Measurements from ENCODE around the gene GABRG3.

The GABRG3 gene

DNA sequence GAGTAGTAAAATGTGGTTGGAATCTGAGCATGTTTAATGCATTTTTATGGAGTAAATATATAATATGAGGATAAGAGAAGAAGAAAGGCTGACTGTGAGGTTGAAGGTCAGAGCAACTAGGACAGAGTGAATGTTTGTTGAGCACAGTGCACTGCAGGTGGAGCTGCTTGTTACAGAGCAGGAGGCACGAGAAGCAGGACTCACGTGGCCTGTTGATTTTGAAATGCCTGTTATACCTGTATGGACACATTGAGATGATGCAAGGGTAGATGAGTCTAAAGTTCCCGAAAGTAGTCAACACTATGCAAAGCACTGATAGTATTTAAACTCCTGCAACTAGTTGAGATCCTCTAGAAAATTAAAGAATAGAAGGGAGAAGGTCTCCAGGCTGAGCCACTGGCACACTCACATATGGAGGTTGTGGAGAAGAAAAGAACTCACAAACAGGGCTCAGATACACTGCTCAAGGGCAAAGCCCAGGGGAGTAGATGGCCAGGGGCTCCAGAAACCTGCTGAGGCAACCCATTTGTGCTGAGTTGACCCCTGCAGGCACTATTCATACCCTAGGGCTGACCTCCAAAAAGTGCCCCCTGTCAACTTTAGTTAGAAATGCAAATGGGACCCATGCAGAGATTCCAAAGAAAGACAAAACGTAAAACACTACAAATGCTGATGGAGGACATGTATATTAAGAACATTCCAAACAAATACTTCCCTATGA lies 541.5 kb downstream of the GABRG3 start:
- no peak for DNase-seq (ENCODE audit: low read depth)

DNA sequence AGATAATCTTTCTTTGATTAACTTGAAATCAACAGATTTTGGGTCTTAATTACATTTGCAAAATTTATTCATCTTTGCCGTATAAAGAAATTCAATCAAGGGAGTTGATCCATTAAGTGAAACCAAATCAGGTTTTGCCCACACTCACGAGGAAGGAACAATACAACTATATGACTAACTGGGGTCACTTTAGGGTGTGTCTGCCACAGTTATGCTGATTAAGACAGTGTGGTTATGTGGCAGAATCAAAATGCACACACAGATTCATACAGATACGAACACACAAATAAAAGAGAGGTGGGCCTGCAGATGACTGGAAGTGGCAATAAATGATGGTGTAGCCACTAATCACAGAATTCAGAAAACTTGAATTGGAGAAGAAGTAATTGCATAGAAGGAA lies 543.5 kb downstream of the GABRG3 start:
- no peak for DNase-seq (ENCODE audit: low read depth)

DNA sequence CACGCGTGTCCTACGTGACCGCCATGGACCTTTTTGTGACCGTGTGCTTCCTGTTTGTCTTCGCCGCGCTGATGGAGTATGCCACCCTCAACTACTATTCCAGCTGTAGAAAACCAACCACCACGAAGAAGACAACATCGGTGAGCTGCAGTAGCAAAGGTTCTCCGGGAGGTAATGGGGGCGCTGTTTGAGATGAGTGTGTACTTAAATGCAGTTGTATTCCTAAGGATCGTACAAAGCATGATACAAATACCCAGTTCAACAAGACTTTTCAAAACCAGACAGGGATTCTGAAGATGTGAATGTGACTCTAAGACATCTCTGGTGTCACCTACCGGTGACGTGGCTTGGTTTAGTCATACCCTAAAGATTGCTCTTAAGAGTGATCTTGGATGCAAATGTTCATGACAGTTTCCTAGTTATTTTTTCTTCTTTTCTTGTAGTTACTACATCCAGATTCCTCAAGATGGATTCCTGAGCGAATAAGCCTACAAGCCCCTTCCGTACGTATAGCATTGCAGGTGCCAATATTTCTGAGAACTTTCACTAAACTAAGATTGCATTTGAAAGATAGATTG lies 556.6 kb downstream of the GABRG3 start:
- DNase-seq (ENCODE audit: low read depth): no peak

DNA sequence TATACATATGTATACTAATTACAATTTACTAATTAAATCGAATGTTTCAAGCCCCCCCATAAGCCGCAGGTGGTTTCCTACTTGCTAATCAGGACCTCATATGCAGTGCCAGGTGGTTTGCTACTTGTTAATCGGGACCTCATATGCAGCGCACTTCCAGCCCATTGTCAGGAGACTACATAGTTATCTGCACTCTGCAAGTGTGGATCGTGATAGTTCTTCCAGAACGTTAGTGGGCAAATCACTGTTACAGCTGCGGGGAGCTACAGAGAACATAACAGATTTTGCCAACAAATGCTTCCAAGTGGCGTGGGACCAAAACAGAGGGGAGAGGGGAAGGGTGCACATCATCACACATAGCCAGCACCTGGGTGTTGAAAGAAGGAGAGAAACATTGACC lies 558.4 kb downstream of the GABRG3 start:
- DNase-seq (ENCODE audit: low read depth): no peak

DNA sequence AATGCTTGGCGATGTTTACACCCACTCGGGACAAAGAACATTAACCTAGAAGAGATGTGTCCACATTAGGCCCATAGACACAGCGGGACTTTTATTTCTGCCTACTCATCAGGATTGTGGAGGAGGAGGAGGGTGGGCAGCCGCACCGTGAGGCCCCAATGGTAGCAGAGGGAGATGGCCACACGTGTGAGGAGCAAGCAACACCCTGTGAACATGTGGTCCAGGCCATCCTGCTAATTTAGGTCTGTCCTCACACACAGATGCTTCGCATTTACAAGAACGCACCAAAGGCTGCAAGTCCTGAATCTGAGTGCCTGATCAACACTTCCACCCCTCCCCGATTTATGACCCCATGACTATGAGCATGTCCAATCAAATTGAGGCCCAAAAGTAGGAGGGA lies 560.0 kb downstream of the GABRG3 start:
- DNase-seq (ENCODE audit: low read depth): no peak

DNA sequence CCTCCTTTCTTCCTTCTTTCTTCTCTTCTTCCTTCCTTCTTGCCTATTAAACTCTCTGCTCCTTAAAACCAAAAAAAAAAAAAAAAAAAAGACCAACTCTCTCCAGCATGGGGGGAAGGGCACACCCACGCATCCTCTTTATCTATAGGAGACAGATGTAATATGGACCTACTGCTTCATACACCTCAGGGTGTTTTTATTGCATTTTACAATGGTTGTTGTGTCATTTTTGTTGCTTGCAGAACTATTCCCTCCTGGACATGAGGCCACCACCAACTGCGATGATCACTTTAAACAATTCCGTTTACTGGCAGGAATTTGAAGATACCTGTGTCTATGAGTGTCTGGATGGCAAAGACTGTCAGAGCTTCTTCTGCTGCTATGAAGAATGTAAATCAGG lies 561.4 kb downstream of the GABRG3 start:
- no peak for DNase-seq (ENCODE audit: low read depth)

DNA sequence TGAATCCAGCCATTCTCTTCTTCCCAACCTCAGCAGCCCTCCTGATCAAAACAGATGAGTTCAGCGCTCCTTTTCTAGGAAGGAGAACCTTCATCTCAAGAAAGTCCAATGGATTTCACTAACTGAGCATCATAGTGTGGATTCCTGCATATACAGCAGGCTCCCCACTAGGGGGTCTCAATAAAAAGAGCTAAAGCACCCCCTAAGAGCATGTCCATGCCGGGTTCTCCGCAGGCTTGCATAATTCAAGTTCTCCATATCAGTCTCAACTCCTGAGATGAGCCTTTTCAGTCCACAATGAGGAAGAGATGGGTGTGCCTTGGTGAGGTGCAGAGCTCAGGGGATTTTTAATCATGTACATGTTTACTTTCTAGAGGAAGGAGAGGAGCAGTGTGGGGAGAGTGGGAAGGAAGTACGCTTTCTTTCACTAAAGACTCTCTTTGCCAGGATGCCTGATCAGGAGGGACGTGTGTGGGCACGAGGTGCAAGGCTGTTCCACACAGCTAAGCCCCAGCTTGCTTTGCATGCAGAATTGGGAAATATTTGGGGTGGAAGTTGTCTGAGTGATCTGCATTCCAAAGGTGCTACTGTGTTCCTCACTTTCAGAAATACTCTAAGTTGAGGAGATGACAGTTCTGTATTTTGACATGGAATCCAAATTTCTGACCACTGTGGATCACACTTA lies 564.6 kb downstream of the GABRG3 start:
- DNase-seq (ENCODE audit: low read depth): no peak

DNA sequence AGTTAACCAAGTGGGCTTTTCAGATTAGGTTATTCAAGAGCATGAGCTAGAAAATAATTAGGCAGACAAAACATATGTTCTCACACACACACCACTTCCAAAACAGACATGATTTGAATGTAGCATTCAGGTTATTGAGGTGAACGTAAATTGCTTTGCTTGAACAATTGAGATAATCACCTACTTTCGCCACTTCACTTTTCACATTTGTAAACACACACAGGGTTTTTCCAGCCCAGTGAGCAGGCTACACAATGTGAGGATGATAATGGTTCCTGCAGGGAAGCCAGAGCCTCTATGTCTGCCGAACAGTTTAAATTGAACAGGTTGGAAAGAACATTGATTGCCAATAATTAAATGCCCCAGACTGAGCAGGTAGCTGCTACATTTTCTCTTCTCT lies 567.3 kb downstream of the GABRG3 start:
- no peak for DNase-seq (ENCODE audit: low read depth)

DNA sequence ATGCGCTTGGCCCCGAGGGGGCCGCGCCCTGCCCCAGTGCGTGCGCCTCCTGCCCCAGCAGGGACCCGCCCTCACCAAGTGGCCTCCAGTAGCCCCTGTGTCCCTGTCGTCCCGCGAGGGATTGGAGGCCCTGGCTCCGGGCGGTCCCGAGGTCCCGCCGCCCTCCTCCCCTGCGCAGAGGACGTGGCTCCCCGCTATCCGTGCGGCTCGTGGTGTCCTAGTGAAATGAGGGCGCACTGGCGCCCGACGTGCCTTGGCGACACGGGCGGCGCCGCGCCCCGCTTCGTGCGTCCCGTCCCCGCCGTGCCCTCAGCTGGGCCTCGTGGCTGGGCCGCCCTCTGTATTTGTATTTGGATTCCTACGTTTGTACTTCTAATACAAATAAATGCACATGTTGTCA lies 570.6 kb downstream of the GABRG3 start:
- no peak for DNase-seq (ENCODE audit: low read depth)

DNA sequence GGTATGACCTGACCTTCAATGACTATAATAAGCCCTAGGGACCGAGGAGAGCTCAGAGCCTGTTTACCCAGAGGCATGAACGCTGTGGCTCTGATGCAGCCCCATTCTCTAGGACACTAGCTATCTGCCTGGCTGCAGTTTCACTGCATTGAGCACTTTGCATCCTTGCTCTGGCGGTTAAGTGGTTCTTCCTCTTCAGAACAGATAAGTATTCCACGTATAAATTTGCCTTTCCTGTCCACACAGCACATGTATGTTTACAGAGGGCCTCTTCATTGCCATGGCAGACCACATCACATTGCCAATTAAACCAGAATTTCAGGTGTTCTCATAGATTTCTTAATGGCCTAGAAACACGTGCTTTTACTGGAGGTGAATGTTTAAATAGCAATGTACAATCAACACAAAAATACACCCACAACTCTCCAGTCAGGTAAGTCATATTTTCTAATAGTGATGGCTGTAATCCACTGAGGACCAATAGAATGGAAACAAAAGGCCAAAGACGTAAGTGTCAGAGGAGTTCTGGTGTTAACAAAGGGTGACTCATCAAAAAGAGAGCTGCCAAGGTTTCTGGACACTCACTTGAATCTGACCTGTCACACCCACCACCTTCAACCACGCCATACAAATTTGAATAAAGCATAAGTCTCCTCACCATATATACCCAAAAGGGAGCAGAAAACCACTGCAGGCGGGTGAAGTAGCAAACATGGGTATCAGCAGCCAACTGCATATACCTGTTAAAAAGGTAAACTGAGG lies 574.7 kb downstream of the GABRG3 start:
- no peak for DNase-seq (ENCODE audit: low read depth)

DNA sequence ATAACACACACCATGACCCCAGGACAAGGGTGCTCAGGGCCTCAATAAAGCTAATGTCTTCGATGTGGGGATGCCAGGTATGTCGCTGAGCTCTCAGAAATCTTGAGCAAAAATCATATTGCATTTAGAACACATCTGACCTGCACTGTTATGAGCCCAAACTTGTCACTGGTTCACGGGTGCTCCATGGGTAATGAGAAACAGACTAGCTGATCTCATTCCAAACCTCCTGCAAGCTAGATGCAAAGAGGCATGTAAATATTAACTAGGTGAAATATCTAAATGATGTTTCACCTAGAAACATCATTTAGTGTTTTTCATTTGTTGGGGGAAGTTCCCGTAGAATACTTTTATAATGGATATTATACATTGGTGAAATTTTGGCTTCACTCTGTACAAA lies 578.8 kb downstream of the GABRG3 start:
- DNase-seq (ENCODE audit: low read depth): no peak

DNA sequence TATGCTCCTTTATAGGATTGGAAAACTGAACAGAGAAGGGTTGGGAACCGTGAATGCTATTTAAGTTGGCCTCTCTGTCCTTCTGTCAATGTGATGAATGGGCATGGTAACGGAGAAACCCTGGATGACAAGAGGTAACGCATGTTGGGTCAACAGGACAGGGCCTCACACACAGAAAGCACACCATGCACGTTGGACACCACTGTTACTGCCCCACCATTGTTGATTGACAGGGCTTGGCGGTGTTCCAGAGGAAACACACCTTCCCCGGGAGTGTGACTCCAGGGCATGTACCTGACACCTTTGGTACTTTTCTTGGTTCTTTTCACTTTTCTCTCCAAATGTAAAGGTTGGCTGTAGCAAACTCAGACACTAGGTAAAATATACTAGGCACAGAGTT lies 579.7 kb downstream of the GABRG3 start:
- no peak for DNase-seq (ENCODE audit: low read depth)

DNA sequence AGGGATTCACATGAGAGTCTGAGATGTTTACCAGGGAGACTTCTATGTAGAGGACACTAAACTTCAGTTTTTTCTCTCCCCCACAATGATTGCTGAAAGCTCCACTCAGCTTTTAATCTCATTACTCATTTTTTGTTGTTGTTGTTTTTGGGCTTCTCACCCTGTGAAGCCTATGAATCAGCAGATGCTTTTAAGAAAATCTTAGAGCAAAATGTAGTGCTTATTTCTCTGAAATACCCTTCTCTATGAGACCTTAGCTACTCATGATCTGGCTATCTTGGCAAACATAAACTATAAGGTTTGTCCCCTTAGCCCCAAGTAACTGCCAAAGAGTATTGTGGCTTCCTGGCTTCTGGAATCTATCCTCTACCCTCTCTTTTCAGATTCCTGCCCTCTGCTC lies 590.8 kb downstream of the GABRG3 start:
- no peak for DNase-seq (ENCODE audit: low read depth)

DNA sequence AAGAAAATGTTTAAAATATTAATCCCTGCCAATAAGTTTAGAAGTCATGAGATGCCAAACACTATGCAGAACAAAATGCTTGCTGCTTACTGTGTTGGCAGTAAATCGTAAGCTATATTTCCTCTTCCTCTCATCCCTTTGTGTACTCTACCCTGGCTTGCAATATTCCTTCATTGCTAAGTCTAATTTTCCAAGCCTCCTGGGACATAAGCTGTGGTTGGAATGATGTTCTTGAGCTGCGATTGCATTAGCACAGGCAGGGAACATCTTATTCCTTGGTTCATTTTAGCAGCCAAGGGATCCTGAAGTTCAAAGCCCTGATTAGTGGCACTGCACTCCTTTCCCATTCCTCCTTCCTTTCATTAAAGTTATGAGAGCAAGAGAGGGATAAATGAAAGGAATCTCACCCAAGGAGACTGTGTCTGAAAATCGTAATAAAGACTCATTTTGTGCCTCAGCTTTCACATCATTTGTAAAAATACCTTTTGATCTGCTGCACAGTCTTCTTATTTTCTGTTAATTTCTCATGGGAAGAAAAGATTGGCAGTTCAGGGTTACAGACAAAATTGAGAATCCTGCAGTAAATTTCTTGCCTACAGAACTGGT lies 592.9 kb downstream of the GABRG3 start:
- no peak for DNase-seq (ENCODE audit: low read depth)

DNA sequence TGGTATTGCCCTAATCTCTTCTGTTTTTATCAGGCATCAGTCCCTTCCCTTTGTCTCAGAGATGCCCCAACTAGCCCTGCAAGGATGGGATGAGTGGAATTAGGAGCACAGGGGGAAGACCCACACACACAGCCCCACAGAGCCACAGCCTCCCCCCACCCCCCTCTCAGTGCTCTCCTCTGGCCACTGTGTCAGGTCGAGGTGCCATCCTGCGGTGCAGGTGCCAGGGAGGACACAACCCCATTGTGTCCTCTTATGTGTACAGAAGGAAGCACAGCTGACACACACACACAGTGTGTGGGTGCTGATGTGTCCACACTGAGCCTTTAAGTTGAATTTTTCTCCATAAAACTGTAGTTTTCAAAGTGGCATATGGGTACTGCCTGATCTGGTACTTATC lies 593.7 kb downstream of the GABRG3 start:
- no peak for DNase-seq (ENCODE audit: low read depth)

DNA sequence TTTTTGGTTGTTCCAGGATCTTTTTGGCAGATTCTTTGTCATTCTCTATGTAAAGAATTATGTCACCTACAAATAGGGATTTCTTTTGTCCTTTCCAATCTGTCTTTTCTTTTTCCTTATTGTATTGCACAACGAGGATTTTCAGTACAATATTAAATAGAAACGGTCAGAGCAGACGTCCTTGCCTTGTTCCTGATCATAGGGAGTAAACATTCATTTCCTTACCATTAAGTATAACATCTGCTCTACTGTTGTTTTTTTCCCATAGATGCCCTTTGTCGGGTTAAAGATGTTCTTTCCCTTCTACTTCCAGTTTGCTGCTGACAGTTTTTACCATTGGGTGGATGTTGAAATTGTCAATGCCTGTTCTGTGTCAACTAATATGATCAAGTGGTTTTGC lies 599.8 kb downstream of the GABRG3 start:
- DNase-seq (ENCODE audit: low read depth): no peak

DNA sequence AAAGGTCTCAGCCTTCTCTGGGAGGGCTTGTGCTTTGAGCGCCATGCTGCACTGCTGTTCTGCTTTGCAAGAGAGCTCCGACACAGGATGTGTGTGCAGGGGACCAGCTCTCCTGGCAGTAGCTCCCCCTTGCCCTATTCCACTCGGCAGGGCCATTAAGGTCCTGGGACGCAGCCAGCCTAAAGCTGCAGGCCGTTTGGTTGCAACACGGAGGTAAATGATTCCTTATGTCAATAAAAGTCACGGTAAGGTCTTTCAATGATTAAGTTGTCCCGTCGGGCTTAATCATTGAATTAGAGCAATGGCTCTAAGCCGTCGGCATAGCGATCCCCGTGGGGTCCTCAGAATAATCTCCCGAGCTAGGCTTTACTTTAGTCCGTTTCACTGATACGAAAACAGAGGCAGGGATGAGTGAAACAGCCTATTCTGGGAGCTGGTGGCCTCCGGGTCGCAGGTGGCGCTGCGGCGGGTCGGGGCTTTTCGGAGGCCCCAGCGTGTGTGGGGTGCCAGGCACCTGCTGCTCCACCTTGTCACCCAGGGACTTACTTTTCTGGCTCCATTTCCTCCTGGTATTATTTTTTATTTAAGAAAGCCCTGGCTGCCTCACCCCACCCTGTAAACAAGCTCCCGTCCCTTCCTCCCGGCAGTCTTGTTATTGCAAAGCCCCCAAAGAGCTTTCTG lies 603.0 kb downstream of the GABRG3 start:
- no peak for DNase-seq (ENCODE audit: low read depth)

DNA sequence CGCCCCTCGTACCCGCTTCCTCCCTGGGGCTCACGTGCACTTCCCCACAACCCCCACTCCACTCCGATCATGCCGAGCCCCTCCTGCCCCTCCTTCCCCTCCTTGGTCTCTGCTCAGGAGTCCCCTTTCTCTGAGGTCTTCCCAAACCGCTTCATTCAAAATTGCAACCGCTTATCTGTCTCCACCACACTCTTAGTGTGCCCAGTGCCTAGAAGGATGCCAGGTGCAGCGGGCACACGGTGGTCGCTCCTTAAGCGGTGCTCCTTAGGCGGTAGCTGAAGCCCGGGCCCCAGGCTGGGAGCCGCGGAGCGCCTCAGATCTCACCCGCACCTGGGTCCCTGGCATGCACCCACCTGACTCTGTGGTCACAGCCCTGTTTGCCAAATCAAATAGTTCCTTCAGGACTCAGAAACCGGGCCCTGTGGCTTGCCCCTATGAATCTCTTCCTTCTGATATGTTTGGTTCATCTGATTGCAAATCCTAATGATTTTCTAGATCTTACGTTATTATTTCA lies 603.6 kb downstream of the GABRG3 start:
- no peak for DNase-seq (ENCODE audit: low read depth)

DNA sequence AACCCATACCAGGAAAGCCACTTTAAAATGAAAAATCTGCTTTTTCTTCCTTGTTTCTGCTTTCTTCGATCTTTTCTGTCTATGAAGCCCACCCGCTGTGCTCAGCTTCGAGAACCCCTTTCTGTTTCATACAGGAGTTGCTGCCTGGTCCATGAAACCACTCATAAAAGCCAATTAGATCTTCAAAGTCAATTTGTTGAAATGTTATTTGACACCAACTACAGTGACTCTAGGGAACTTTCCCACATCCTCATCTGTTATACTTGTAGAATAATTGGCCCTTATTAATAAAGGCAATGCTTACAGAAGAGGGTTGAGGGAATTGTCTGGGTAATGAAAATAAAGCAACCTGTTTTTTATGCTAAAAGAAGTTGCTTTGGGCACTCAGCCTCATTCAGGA lies 604.5 kb downstream of the GABRG3 start:
- DNase-seq (ENCODE audit: low read depth): no peak

DNA sequence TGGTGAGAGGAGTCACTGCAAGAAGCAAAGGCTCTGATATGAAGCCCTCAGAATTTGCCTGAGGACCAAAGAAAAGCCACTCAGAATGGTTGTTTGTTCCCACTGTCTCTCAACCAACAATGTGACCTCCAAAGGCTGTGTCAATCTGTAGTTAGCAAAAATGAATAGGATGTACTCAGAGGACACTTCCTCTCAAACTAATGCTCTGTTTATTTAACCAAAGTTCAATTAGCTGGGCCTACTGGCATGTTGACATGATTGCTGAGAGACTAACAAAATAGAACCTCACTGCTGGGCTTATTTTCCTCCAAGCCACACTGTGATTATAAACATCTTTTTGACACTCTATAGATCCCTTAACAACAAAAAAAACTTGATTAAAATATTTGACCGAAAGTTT lies 605.6 kb downstream of the GABRG3 start:
- DNase-seq (ENCODE audit: low read depth): no peak

DNA sequence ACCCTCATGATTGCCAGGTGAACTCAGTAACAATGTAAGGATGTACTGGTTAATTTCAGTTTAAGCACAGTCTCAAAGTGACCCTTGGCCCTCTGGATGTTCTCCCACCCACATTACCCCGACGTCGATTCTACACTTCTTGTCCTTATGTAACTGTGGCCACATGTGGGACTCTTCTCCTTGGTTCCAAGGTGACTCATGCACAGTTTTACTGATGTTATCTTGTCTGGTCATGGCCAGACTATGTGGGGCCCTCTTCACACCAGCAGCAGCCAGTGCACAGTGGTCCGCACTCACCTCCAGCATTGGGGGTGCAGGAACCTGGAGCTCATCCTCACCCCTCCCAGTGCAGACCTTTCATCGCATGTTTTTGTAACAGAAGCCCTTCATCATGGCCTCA lies 608.8 kb downstream of the GABRG3 start:
- no peak for DNase-seq (ENCODE audit: low read depth)
